ENCODE data around the gene DTX3L. TPM values are rescaled to one million over a fixed set of nuclear protein-coding genes. Genes with fewer than 3 reads are reported as not detected.
A peak's percentile ranks its signal among the peaks of the same experiment; 100 is the strongest.

DTX3L gene
- total and polyA plus RNA-seq, 2 of the 13 experiments (the other 11 are each of a cell fraction or from before 2014, with no cell fraction given): 2.5 to 10.9 TPM

DNA sequence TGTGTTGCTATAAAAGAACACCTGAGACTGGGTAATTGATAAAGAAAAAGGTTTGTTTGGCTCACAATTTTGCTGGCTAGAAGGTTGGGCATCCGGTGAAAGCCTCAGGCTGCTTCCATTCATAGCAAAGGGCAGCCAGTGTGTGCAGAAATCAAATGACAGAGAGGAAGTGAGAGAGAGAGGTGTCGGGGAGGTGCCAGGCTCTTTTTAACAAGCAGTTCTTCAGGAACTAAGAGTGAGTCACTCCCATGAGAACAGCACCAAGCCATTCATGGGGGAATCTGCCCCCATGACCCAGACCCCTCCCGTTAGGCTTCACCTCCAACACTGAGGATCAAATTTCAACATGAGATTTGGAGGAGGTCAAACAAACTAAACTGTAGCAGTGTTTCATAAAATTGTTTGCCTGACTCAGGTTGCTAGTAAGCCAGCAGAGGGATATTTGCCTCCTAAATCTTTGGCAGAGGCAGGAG is 8.8 kb downstream of the DTX3L start (continued):
- TF ChIP-seq, protein P1, sequence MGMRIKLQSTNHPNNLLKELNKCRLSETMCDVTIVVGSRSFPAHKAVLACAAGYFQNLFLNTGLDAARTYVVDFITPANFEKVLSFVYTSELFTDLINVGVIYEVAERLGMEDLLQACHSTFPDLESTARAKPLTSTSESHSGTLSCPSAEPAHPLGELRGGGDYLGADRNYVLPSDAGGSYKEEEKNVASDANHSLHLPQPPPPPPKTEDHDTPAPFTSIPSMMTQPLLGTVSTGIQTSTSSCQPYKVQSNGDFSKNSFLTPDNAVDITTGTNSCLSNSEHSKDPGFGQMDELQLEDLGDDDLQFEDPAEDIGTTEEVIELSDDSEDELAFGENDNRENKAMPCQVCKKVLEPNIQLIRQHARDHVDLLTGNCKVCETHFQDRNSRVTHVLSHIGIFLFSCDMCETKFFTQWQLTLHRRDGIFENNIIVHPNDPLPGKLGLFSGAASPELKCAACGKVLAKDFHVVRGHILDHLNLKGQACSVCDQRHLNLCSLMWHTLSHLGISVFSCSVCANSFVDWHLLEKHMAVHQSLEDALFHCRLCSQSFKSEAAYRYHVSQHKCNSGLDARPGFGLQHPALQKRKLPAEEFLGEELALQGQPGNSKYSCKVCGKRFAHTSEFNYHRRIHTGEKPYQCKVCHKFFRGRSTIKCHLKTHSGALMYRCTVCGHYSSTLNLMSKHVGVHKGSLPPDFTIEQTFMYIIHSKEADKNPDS (CRISPR knock-in tag; IDR thresholded peaks at IDR 0.05): no peak
- no peak for TF ChIP-seq ZNF782 (CRISPR knock-in tag; IDR thresholded peaks at IDR 0.05; ENCODE audit: borderline replicate concordance)
- TF ChIP-seq ZNF747 (CRISPR knock-in tag; IDR thresholded peaks at IDR 0.05; ENCODE audit: borderline replicate concordance): no peak
- TF ChIP-seq, protein P2, sequence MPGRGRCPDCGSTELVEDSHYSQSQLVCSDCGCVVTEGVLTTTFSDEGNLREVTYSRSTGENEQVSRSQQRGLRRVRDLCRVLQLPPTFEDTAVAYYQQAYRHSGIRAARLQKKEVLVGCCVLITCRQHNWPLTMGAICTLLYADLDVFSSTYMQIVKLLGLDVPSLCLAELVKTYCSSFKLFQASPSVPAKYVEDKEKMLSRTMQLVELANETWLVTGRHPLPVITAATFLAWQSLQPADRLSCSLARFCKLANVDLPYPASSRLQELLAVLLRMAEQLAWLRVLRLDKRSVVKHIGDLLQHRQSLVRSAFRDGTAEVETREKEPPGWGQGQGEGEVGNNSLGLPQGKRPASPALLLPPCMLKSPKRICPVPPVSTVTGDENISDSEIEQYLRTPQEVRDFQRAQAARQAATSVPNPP (CRISPR knock-in tag; IDR thresholded peaks at IDR 0.05): no peak
- TF ChIP-seq, protein P3, sequence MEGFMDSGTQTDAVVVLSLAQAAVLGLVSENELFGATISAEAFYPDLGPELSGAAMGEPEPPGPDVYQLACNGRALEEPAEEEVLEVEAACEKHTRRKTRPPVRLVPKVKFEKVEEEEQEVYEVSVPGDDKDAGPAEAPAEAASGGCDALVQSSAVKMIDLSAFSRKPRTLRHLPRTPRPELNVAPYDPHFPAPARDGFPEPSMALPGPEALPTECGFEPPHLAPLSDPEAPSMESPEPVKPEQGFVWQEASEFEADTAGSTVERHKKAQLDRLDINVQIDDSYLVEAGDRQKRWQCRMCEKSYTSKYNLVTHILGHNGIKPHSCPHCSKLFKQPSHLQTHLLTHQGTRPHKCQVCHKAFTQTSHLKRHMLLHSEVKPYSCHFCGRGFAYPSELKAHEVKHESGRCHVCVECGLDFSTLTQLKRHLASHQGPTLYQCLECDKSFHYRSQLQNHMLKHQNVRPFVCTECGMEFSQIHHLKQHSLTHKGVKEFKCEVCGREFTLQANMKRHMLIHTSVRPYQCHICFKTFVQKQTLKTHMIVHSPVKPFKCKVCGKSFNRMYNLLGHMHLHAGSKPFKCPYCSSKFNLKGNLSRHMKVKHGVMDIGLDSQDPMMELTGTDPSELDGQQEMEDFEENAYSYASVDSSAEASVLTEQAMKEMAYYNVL (CRISPR knock-in tag; IDR thresholded peaks at IDR 0.05; ENCODE audit: borderline replicate concordance): no peak
- peak; percentile 45; the same call in 1 of the 2 replicates for TF ChIP-seq RXRA (CRISPR knock-in tag; IDR thresholded peaks at IDR 0.05)
- TF ChIP-seq, protein P4, sequence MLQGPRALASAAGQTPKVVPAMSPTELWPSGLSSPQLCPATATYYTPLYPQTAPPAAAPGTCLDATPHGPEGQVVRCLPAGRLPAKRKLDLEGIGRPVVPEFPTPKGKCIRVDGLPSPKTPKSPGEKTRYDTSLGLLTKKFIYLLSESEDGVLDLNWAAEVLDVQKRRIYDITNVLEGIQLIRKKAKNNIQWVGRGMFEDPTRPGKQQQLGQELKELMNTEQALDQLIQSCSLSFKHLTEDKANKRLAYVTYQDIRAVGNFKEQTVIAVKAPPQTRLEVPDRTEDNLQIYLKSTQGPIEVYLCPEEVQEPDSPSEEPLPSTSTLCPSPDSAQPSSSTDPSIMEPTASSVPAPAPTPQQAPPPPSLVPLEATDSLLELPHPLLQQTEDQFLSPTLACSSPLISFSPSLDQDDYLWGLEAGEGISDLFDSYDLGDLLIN (CRISPR knock-in tag; IDR thresholded peaks at IDR 0.05; ENCODE audit: borderline replicate concordance): no peak
- TF ChIP-seq RAD51 (IDR thresholded peaks at IDR 0.05; ENCODE audit: borderline replicate concordance): no peak
- TF ChIP-seq, protein P5, sequence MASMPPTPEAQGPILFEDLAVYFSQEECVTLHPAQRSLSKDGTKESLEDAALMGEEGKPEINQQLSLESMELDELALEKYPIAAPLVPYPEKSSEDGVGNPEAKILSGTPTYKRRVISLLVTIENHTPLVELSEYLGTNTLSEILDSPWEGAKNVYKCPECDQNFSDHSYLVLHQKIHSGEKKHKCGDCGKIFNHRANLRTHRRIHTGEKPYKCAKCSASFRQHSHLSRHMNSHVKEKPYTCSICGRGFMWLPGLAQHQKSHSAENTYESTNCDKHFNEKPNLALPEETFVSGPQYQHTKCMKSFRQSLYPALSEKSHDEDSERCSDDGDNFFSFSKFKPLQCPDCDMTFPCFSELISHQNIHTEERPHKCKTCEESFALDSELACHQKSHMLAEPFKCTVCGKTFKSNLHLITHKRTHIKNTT (CRISPR knock-in tag; IDR thresholded peaks at IDR 0.05): no peak
- peak; percentile 63 for TF ChIP-seq THAP11 (CRISPR knock-in tag; IDR thresholded peaks at IDR 0.05)
- no peak for TF ChIP-seq ZNF326 (CRISPR knock-in tag; IDR thresholded peaks at IDR 0.05; ENCODE audit: borderline replicate concordance)
- no peak for TF ChIP-seq IKZF4 (CRISPR knock-in tag; IDR thresholded peaks at IDR 0.05; ENCODE audit: borderline replicate concordance, low read depth, not compliant biosample characterization)
- no peak for TF ChIP-seq RAD21 (CRISPR knock-in tag; IDR thresholded peaks at IDR 0.05)
- no peak for TF ChIP-seq ZSCAN21 (CRISPR knock-in tag; IDR thresholded peaks at IDR 0.05; ENCODE audit: borderline replicate concordance)
- no peak for TF ChIP-seq EZH2 (conservative IDR thresholded peaks at IDR 0.05; ENCODE audit: low read depth, low read length)
- TF ChIP-seq, protein P6, sequence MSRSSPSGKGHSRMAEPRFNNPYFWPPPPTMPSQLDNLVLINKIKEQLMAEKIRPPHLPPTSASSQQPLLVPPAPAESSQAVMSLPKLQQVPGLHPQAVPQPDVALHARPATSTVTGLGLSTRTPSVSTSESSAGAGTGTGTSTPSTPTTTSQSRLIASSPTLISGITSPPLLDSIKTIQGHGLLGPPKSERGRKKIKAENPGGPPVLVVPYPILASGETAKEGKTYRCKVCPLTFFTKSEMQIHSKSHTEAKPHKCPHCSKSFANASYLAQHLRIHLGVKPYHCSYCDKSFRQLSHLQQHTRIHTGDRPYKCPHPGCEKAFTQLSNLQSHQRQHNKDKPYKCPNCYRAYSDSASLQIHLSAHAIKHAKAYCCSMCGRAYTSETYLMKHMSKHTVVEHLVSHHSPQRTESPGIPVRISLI (CRISPR knock-in tag; IDR thresholded peaks at IDR 0.05; ENCODE audit: borderline replicate concordance): no peak
- TF ChIP-seq, protein P7, sequence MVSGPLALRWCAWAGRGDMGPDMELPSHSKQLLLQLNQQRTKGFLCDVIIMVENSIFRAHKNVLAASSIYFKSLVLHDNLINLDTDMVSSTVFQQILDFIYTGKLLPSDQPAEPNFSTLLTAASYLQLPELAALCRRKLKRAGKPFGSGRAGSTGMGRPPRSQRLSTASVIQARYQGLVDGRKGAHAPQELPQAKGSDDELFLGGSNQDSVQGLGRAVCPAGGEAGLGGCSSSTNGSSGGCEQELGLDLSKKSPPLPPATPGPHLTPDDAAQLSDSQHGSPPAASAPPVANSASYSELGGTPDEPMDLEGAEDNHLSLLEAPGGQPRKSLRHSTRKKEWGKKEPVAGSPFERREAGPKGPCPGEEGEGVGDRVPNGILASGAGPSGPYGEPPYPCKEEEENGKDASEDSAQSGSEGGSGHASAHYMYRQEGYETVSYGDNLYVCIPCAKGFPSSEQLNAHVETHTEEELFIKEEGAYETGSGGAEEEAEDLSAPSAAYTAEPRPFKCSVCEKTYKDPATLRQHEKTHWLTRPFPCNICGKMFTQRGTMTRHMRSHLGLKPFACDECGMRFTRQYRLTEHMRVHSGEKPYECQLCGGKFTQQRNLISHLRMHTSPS (CRISPR knock-in tag; IDR thresholded peaks at IDR 0.05; ENCODE audit: low read depth): no peak; the same call in 1 of the 2 replicates

Data from HepG2 (cell line).